22Rv1 (cell line): Measurements from ENCODE around the gene NRXN3.

Experiments used
- CTCF ChIP-seq: fragments of 450-650 bp; IDR thresholded peaks from 2 replicates; pipeline ENCODE4 v1.5.1; 2017; ENCODE audit warnings: mild to moderate bottlenecking
- ZFX ChIP-seq: fragments of 450-650 bp; IDR thresholded peaks from 2 replicates; pipeline ENCODE4 v1.6.1; 2017; ENCODE audit warnings: antibody characterized with exemption, borderline replicate concordance

GRCh38 chr14:78484028-78484427 lies 313.9 kb downstream of the NRXN3 start:
- TF ChIP-seq CTCF = no peak
- TF ChIP-seq ZFX = no peak
